ENCODE data around the gene DNASE2.

DNASE2 gene

GRCh38 chr19:12828494-12828893 is 52.8 kb downstream of the DNASE2 start:
- no peak for DNase-seq

- no peak for DNase-seq
These were observed 55.8 kb downstream of the DNASE2 start for GRCh38 chr19:12825254-12826131.

Data from NCI-H1048 (cell line).